HL-60 (cell line): ENCODE data around the gene RNF222.

Experiments
- DNase-seq, 2 experiments: peaks; one replicate each; pipeline ENCODE4 v3.0.0-alpha.2; 2010 to 2020; ENCODE audit warnings: low read depth in 1 of 2, low spot score in 1 of 2
- H3K27ac ChIP-seq: fragments of 250-450 bp; sonication (Bioruptor Pico); replicated peaks from 2 replicates; pipeline ENCODE4 v1.5.1; 2020; ENCODE audit warnings: mild to moderate bottlenecking, moderate library complexity
- H3K27me3 ChIP-seq: fragments of 250-450 bp; sonication (Bioruptor Pico); 2 replicates; pipeline ENCODE4 v1.5.1; 2021; ENCODE audit warnings: mild to moderate bottlenecking, moderate library complexity; ENCODE audit not compliant: insufficient read depth, poor library complexity, severe bottlenecking
- H3K4me3 ChIP-seq: replicated peaks from 2 replicates; pipeline ENCODE4 v1.5.1; 2011; ENCODE audit warnings: mild to moderate bottlenecking, control low read depth, low read length; ENCODE audit not compliant: insufficient read depth
- GABPA ChIP-seq: IDR thresholded peaks from 2 replicates; pipeline ENCODE4 v1.6.1; 2012; ENCODE audit warnings: low read depth
- POLR2AphosphoS5 ChIP-seq: IDR thresholded peaks from 2 replicates; pipeline ENCODE4 v1.6.1; 2012; ENCODE audit warnings: low read depth
- REST ChIP-seq: IDR thresholded peaks from 2 replicates; pipeline ENCODE4 v1.6.1; 2012; ENCODE audit warnings: low read depth; ENCODE audit not compliant: insufficient replicate concordance
- SPI1 ChIP-seq: IDR thresholded peaks from 2 replicates; pipeline ENCODE4 v1.6.1; 2012; ENCODE audit warnings: low read depth, mild to moderate bottlenecking, borderline replicate concordance
- TF ChIP-seq, protein P1 (sequence below): IDR thresholded peaks from one replicate; pipeline ENCODE4 v1.5.1; 2011; ENCODE audit warnings: low read length, control low read depth, inconsistent platforms; ENCODE audit not compliant: insufficient read depth

Gene RNF222

DNA sequence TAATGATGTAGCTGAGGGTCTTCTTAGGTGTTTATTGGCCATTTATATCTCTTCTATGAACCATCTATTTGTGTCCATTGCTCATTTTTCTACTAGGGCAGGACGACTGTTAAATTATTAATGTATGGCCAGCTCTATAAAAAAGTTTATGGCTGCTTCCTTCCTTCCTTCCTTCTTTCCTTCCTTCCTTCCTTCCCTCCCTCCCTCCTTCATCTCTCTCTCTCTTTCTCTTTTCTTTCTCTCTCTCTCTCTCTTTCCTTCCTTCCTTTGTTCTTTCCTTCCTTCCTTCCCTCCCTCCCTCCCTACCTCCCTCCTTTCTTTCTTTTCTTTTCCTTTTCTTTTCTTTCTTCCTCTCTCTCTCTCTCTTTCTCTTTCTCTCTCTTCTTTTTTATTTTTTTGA, 20.8 kb upstream of the RNF222 start:
- Histone ChIP-seq H3K27ac (peak overlapping the region; percentile 63), H3K4me3 (no peak overlapping the region), H3K27me3 (no peaks in the 10 kb centered on the region)
- TF ChIP-seq, protein P1, sequence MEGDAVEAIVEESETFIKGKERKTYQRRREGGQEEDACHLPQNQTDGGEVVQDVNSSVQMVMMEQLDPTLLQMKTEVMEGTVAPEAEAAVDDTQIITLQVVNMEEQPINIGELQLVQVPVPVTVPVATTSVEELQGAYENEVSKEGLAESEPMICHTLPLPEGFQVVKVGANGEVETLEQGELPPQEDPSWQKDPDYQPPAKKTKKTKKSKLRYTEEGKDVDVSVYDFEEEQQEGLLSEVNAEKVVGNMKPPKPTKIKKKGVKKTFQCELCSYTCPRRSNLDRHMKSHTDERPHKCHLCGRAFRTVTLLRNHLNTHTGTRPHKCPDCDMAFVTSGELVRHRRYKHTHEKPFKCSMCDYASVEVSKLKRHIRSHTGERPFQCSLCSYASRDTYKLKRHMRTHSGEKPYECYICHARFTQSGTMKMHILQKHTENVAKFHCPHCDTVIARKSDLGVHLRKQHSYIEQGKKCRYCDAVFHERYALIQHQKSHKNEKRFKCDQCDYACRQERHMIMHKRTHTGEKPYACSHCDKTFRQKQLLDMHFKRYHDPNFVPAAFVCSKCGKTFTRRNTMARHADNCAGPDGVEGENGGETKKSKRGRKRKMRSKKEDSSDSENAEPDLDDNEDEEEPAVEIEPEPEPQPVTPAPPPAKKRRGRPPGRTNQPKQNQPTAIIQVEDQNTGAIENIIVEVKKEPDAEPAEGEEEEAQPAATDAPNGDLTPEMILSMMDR, result no peak
- no peak for TF ChIP-seq REST
- TF ChIP-seq SPI1, result no peak
- TF ChIP-seq POLR2AphosphoS5, result no peak
- TF ChIP-seq GABPA, result no peak
- DNase-seq, result no peak

- Histone ChIP-seq H3K4me3 (no peak overlapping the region), H3K27ac (peak overlapping the region; percentile 63), H3K27me3 (no peaks in the 10 kb centered on the region)
- peak; percentile 36 to 78 for DNase-seq
- TF ChIP-seq, protein P1, result no peak
- TF ChIP-seq GABPA (no peak), POLR2AphosphoS5 (no peak), REST (no peak), SPI1 (no peak)
Observed at GRCh38 chr17:8417806-8418205, 20.2 kb upstream of the RNF222 start.

DNA sequence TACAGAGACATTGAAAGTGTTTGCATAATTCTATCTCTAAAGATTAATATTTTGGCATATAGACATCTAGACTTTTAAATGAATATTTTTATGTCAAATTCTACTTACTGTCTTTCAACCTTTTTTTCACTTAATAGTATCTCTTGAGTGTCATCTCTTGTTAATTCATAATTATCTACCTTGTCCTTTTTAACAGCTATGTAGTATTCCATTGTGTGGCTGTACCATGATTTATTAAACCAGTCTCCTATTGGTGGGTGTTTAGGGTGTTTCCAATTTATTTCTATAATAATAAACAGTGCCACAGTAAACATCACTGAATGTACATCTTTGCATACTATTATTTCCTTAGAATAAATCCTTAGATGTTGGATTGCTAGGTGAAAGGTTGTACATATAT, 16.3 kb upstream of the RNF222 start:
- DNase-seq, result no peak
- Histone ChIP-seq H3K27me3 (no peaks in the 10 kb centered on the region), H3K27ac (no peak overlapping the region), H3K4me3 (no peak overlapping the region)
- TF ChIP-seq GABPA (no peak), SPI1 (no peak), POLR2AphosphoS5 (no peak), REST (no peak)
- TF ChIP-seq, protein P1, result no peak
